ENCODE measurements around the gene SFTPB.
A peak's percentile ranks its signal among the peaks of the same experiment; 100 is the strongest.

SFTPB gene

GRCh38 chr2:85666435-85667316 lies 1.3 kb downstream of the SFTPB start:
- Histone ChIP-seq H3K4me1 (ENCODE audit: control insufficient read depth, insufficient read depth, low read length) (no peaks in the 10 kb centered on the region), H3K9me3 (ENCODE audit: control insufficient read depth, insufficient read depth, low read depth, low read length) (no peaks in the 10 kb centered on the region), H3K36me3 (ENCODE audit: control insufficient read depth in 2 of 2, insufficient read depth in 1 of 2, low read length in 2 of 2) (no peaks in the 10 kb centered on the region), H3K4me3 (ENCODE audit: low read depth, low read length) (no peak overlapping the region), H3K27ac (ENCODE audit: extremely low read depth, low read depth, low read length) (no peak overlapping the region)
- CTCF ChIA-PET = interaction anchor here (0.6 to 1.2 kb wide), 2 partner anchors 62 to 150 kb away, joined by 3 read pairs; no protein-coding TSS in a partner anchor
- POLR2A ChIA-PET = interaction anchor here (1.0 kb wide), 1 partner anchor 18 kb away, joined by 3 read pairs; no protein-coding TSS in a partner anchor
- TF ChIP-seq ZNF624 (tag by site-specific recombination; IDR thresholded peaks at IDR 0.05) = no peak
- TF ChIP-seq ZNF248 (tag by site-specific recombination; IDR thresholded peaks at IDR 0.05) = no peak
- TF ChIP-seq ZNF37A (tag by site-specific recombination; IDR thresholded peaks at IDR 0.05) = no peak
- no peak for TF ChIP-seq AEBP2 (tag by site-specific recombination; IDR thresholded peaks at IDR 0.05; ENCODE audit: borderline replicate concordance)
- TF ChIP-seq ZNF785 (tag by site-specific recombination; IDR thresholded peaks at IDR 0.05) = no peak
- no peak for TF ChIP-seq ZNF660 (tag by site-specific recombination; IDR thresholded peaks at IDR 0.05)
- TF ChIP-seq ZNF518A (tag by site-specific recombination; conservative IDR thresholded peaks at IDR 0.05; ENCODE audit: low read depth) = no peak
- no peak for TF ChIP-seq ZNF341 (tag by site-specific recombination; IDR thresholded peaks at IDR 0.05; ENCODE audit: low read depth)
- no peak for TF ChIP-seq ZNF324 (tag by site-specific recombination; IDR thresholded peaks at IDR 0.05)
- TF ChIP-seq GFI1B (tag by site-specific recombination; IDR thresholded peaks at IDR 0.05) = no peak
- TF ChIP-seq MZF1 (tag by site-specific recombination; IDR thresholded peaks at IDR 0.05; ENCODE audit: borderline replicate concordance) = no peak
- no peak for TF ChIP-seq ZNF514 (tag by site-specific recombination; IDR thresholded peaks at IDR 0.05)
- no peak for TF ChIP-seq ZNF184 (tag by site-specific recombination; IDR thresholded peaks at IDR 0.05)
- TF ChIP-seq ZSCAN23 (tag by site-specific recombination; IDR thresholded peaks at IDR 0.05) = no peak

- Histone ChIP-seq H3K36me3 (ENCODE audit: control insufficient read depth in 2 of 2, insufficient read depth in 1 of 2, low read length in 2 of 2) (no peaks in the 10 kb centered on the region), H3K4me1 (ENCODE audit: control insufficient read depth, insufficient read depth, low read length) (no peaks in the 10 kb centered on the region), H3K9me3 (ENCODE audit: control insufficient read depth, insufficient read depth, low read depth, low read length) (no peaks in the 10 kb centered on the region), H3K27ac (ENCODE audit: extremely low read depth, low read depth, low read length) (no peak overlapping the region), H3K4me3 (ENCODE audit: low read depth, low read length) (no peak overlapping the region)
- POLR2A ChIA-PET = no interaction called here
- TF ChIP-seq ZSCAN4 (tag by site-specific recombination; IDR thresholded peaks at IDR 0.05) = peak; percentile 82
- TF ChIP-seq ZNF544 (tag by site-specific recombination; IDR thresholded peaks at IDR 0.05) = 0 out of 2 replicates have a peak, but pooled peaks have one; percentile 22
- no peak for TF ChIP-seq MYNN (tag by site-specific recombination; IDR thresholded peaks at IDR 0.05; ENCODE audit: borderline replicate concordance)
- TF ChIP-seq ZSCAN16 (tag by site-specific recombination; IDR thresholded peaks at IDR 0.05) = no peak
- CTCF ChIA-PET = interaction anchor here (0.6 to 1.2 kb wide), 2 partner anchors 63 to 151 kb away, joined by 3 read pairs; no protein-coding TSS in a partner anchor
Measured at GRCh38 chr2:85666016-85666415, 2.0 kb downstream of the SFTPB start.
